HEK293T (cell line): ENCODE measurements around the gene NOC2L.
A peak's percentile ranks its signal among the peaks of the same experiment; 100 is the strongest.

Experiments
- CTCF ChIA-PET: fragments of 350-600 bp; formaldehyde crosslinking; extraction: SDS; loops from one replicate; lab custom pipeline; 2021; ENCODE audit warnings: antibody characterized with exemption, inconsistent platforms; lab: Yijun Ruan, JAX
- POLR2A ChIA-PET: fragments of 350-600 bp; formaldehyde crosslinking; extraction: SDS; loops from one replicate; lab custom pipeline; 2020; ENCODE audit warnings: antibody characterized with exemption, inconsistent platforms; lab: Yijun Ruan, JAX
- DNase-seq: peaks from one replicate; pipeline ENCODE4 v3.0.0; 2012; ENCODE audit warnings: mixed read lengths; ENCODE audit errors: extremely low spot score
- ARNT ChIP-seq: fragments of 450-650 bp; IDR thresholded peaks from 2 replicates; pipeline ENCODE4 v1.6.1; 2017; ENCODE audit warnings: mild to moderate bottlenecking
- BHLHE40 ChIP-seq: fragments of 450-650 bp; IDR thresholded peaks from 2 replicates; pipeline ENCODE4 v1.6.1; 2016; ENCODE audit warnings: mild to moderate bottlenecking, moderate library complexity, borderline replicate concordance
- CTBP1 ChIP-seq: fragments of 450-650 bp; IDR thresholded peaks from 2 replicates; pipeline ENCODE4 v1.6.1; 2016; ENCODE audit warnings: borderline replicate concordance
- ELF4 ChIP-seq: fragments of 450-650 bp; IDR thresholded peaks from 2 replicates; pipeline ENCODE4 v1.6.1; 2017; ENCODE audit warnings: antibody characterized with exemption
- FOXA1 ChIP-seq: fragments of 450-650 bp; IDR thresholded peaks from 2 replicates; pipeline ENCODE4 v1.6.1; 2016; ENCODE audit warnings: mild to moderate bottlenecking
- FOXK2 ChIP-seq: fragments of 450-650 bp; IDR thresholded peaks from 2 replicates; pipeline ENCODE4 v1.6.1; 2016; ENCODE audit warnings: mild to moderate bottlenecking
- FOXM1 ChIP-seq: fragments of 450-650 bp; IDR thresholded peaks from 2 replicates; pipeline ENCODE4 v1.6.1; 2017; ENCODE audit warnings: mild to moderate bottlenecking, borderline replicate concordance
- HDGF ChIP-seq: fragments of 450-650 bp; IDR thresholded peaks from 2 replicates; pipeline ENCODE4 v1.6.1; 2017; ENCODE audit warnings: antibody characterized with exemption, borderline replicate concordance
- L3MBTL2 ChIP-seq: fragments of 450-650 bp; conservative IDR thresholded peaks from 2 replicates; pipeline ENCODE4 v1.6.1; 2016; ENCODE audit warnings: mild to moderate bottlenecking
- LEF1 ChIP-seq: fragments of 450-650 bp; IDR thresholded peaks from 2 replicates; pipeline ENCODE4 v1.6.1; 2017; ENCODE audit warnings: mild to moderate bottlenecking, borderline replicate concordance
- NFRKB ChIP-seq: fragments of 450-650 bp; IDR thresholded peaks from 2 replicates; pipeline ENCODE4 v1.6.1; 2016; ENCODE audit warnings: mild to moderate bottlenecking, moderate library complexity
- SP1 ChIP-seq: fragments of 450-650 bp; IDR thresholded peaks from 2 replicates; pipeline ENCODE4 v1.6.1; 2017
- SUZ12 ChIP-seq: fragments of 450-650 bp; IDR thresholded peaks from 2 replicates; pipeline ENCODE4 v1.6.1; 2016; ENCODE audit warnings: mild to moderate bottlenecking
- TARDBP ChIP-seq: fragments of 450-650 bp; IDR thresholded peaks from 2 replicates; pipeline ENCODE4 v1.6.1; 2016
- ZNF384 ChIP-seq: fragments of 450-650 bp; IDR thresholded peaks from 2 replicates; pipeline ENCODE4 v1.6.1; 2016
- TF ChIP-seq, protein P1 (sequence below): fragments of 450-650 bp; IDR thresholded peaks from 2 replicates; pipeline ENCODE4 v1.6.1; 2016

Gene NOC2L

DNA sequence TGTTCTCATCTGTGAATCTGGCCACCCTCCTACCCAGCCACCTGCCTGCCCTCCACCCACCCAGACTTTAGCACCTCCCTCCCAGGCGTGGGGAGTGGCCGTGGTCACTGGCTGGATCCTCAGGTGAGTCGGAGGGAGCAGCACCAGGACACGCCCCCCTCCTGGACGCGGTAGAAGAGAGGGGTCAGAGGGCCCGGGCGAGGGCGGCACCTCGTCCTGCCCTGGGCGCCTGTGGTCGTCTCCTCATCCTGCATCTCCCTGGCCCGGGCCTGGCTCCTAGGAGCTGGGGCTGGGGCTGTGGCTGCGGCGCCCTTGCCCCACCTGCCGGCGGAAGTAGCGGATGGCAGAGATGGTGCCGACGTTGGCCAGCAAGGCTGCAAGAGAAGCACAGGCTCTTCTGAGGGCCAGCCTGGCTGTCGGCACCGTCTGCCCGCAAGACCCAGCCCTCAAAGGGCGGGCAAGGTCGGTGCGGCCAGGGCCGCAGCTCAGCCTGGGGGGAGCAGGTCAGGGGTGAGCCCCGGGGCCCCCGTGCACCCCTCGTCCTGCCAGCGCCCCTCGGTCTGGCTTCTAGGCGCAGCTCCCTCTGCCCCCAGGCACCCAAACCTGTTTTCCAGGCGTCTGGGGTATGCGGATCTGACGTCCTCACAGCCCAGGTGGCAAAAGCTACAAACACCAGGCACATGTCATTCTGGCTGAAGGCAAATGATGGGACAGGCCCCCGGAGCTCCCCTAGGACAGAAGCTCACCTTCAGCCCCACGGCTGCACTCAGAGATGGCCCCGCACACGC, 17.0 kb upstream of the NOC2L start:
- CTCF ChIA-PET = interaction anchor here (0.6 to 1.4 kb wide), 3 partner anchors 9 to 48 kb away, joined by 3 to 6 read pairs (median 3); no protein-coding TSS in a partner anchor
- no peak for TF ChIP-seq HDGF
- no peak for TF ChIP-seq LEF1
- TF ChIP-seq, protein P1, sequence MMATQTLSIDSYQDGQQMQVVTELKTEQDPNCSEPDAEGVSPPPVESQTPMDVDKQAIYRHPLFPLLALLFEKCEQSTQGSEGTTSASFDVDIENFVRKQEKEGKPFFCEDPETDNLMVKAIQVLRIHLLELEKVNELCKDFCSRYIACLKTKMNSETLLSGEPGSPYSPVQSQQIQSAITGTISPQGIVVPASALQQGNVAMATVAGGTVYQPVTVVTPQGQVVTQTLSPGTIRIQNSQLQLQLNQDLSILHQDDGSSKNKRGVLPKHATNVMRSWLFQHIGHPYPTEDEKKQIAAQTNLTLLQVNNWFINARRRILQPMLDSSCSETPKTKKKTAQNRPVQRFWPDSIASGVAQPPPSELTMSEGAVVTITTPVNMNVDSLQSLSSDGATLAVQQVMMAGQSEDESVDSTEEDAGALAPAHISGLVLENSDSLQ = no peak
- no peak for TF ChIP-seq ARNT
- TF ChIP-seq L3MBTL2 = no peak
- TF ChIP-seq ELF4 = no peak
- no peak for TF ChIP-seq CTBP1
- no peak for TF ChIP-seq TARDBP
- no peak for TF ChIP-seq ZNF384
- no peak for TF ChIP-seq FOXK2
- TF ChIP-seq SUZ12 = no peak
- no peak for TF ChIP-seq NFRKB
- TF ChIP-seq SP1 = no peak
- no peak for TF ChIP-seq FOXM1
- TF ChIP-seq FOXA1 = no peak
- POLR2A ChIA-PET = interaction anchor here (0.8 kb wide), 1 partner anchor 21 kb away, joined by 4 read pairs; no protein-coding TSS in a partner anchor
- DNase-seq = peak; percentile 84

DNA sequence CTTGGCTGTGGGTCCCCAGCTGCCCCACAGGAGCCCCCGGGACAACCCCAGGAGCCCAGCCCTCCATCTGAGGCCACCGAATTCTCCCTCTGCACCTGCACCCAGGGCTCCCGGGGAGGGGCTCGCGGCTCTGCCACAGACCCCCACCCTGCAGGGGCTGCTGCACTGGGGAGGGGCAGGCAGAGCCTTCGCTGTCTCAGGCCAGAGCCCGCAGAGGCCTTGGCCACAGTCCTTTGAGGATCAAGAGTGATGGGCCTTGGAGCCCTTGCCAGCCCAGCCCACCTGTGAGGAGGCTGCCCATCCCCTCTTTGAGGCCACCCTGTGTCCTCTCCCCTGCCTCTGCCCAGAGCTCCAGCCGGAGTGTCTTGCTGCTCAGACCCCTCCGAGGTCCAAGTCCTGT, 16.3 kb upstream of the NOC2L start:
- ChIA-PET CTCF (interaction anchor here (0.6 to 1.4 kb wide), 2 partner anchors 8 to 48 kb away, joined by 3 to 6 read pairs; no protein-coding TSS in a partner anchor), POLR2A (no interaction called here)
- TF ChIP-seq HDGF = no peak
- no peak for TF ChIP-seq TARDBP
- TF ChIP-seq SUZ12 = no peak
- TF ChIP-seq CTBP1 = no peak
- no peak for TF ChIP-seq L3MBTL2
- no peak for TF ChIP-seq ZNF384
- TF ChIP-seq SP1 = no peak
- TF ChIP-seq, protein P1 = no peak
- DNase-seq = no peak

DNA sequence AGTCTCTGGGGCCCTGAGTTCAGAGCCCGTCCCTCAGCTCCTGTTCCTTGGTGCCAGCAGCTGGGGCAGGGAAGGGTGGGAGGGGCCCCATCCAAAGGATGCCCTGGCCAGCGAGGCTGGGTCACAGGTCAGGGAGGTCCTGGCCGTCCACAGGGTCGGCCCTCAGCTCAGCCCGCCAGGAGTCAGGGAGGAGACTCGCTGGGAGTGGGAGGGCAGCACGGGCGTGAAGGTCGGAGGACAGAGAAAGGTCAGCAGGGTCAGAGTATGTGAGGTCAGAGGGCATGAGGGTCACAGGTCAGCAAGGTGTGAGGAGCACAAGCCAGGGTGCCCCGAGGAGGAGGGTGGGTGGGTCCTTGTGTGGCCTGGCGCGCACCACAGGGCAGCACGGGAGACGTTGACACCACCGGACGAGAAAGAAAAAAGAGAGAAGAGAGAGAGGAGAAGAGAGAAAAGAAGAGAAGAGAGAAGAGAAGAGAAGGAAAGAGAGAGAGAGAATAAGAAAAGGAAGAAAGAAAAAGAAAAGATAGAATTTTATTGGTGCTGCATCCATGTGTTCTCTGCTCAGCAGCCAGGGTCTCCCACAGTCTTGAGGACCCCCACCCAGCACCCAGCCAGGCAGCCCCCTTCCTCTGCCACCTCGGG, 15.8 kb upstream of the NOC2L start:
- no peak for DNase-seq
- TF ChIP-seq SUZ12 (no peak), FOXA1 (no peak), SP1 (no peak), TARDBP (no peak), BHLHE40 (no peak), HDGF (no peak), CTBP1 (no peak), L3MBTL2 (no peak)
- POLR2A ChIA-PET = no interaction called here
- CTCF ChIA-PET = no interaction called here

DNA sequence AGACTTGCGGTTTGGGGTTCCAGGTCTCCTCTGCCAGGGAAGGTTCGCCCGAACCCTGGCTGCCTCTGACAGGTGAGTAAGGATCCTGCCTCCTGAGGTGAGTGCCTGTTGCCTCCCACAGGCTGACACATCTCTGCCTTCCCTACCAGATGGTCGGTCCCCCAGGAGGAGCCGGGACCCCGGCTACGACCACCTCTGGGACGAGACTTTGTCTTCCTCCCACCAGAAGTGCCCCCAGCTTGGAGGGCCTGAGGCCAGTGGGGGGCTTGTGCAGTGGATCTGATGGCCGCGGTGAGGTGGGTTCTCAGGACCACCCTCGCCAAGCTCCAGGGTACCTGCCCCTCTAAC, 15.2 kb upstream of the NOC2L start:
- no peak for DNase-seq
- ChIA-PET POLR2A (no interaction called here), CTCF (no interaction called here)
- TF ChIP-seq FOXA1 (no peak), SUZ12 (no peak), ELF4 (no peak), LEF1 (no peak), CTBP1 (no peak)
- TF ChIP-seq, protein P1 = no peak

DNA sequence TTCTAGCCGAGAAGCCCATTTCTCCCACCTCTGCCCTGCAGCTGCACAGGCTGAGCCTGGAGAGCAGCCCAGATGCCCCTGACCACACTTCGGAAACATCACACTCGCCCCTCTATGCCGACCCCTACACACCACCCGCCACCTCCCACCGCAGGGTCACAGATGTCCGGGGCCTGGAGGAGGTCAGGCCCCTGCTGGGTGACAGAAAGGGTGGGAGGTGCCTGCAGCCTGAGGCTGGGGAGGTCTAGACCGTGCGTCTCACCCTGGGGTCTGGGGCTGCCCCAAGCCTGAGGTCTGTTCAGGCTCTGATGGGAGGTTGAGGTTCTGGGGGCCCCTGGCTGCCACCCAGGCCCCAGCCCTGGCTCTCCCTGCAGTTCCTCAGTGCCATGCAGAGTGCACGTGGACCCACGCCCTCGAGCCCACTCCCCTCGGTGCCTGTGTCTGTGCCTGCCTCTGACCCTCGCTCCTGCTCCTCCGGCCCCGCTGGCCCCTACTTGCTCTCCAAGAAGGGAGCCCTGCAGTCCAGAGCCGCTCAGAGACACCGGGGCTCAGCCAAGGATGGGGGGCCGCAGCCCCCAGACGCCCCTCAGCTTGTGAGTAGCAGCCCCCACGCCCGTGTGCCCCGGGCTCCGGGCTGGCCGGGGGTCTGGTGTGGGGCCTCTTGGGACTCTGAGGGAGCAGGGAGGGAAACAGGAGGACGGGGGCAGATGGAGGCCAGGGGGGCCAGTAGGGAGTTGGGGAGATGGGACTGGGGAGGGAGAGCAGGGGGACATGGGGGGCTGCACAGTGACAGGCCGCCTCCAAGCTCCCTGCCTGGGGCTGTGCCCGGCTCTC, 14.6 kb upstream of the NOC2L start:
- DNase-seq = no peak
- ChIA-PET POLR2A (no interaction called here), CTCF (no interaction called here)
- TF ChIP-seq ARNT = no peak
- TF ChIP-seq CTBP1 = no peak
- no peak for TF ChIP-seq L3MBTL2
- no peak for TF ChIP-seq FOXK2
- TF ChIP-seq NFRKB = no peak
- no peak for TF ChIP-seq ZNF384
- TF ChIP-seq, protein P1 = no peak
- no peak for TF ChIP-seq HDGF
- no peak for TF ChIP-seq FOXA1
- TF ChIP-seq LEF1 = no peak
- no peak for TF ChIP-seq BHLHE40
- TF ChIP-seq SP1 = no peak
- no peak for TF ChIP-seq TARDBP
- TF ChIP-seq SUZ12 = no peak
- TF ChIP-seq FOXM1 = no peak
